ENCODE results near the gene GMEB2. TPM values are rescaled to one million over a fixed set of nuclear protein-coding genes. Genes with fewer than 3 reads are reported as not detected.
"Not testable (repeated sequence)": the region's sequence is repeated elsewhere in the genome, so short reads cannot be mapped to it uniquely, and the experiment has no call there.

The GMEB2 gene
- total RNA-seq, 1 donor from 2014 or later: 8.0 TPM

DNA sequence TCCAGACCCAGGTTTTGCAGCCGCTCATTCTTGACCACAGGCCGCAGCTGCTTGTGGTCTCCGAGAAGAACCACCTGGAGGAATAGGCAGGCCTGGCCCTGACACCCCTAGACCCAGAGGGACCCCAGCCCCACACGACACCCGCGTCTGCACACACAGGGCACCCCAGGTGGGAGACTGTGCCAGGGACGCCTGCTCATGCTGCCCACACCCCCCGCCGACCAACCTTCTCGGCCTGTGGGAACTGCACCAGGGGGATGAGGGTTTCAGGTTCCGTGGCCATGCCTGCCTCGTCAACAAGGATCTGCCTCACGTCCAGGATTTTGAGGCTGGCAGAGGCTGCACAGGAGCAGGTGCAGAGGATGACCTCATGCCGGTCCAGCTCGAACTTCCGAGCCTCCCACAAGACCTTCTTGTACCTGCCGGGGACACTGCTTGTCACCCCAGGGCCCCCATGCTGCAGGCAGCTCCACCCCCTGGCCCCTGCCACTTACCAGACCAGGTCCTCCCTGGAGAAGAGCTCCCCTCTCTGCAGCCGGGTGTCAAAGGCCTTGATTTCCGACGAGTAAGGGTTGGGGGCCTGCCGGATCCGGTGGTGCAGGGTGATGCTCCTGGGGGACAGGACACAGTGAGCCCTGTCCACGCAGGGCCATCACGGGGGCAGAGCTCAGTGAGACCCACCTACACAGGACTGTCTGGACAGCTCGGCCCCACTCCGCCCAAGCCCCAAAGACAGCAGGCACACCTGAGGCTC lies 65.9 kb downstream of the GMEB2 start:
- H3K4me3 Mint-ChIP-seq: no peak overlapping the region
- Histone ChIP-seq H3F3A (ENCODE audit: low read depth) (no peaks in the 10 kb centered on the region), H3K79me2 (ENCODE audit: low read depth) (no peaks in the 10 kb centered on the region), H3K27ac (no peak overlapping the region), H3K4me1 (peaks cover 12% of the 10 kb centered on the region), H4K20me1 (ENCODE audit: low read depth) (no peaks in the 10 kb centered on the region), H3K9ac (no peak overlapping the region), H3K27me3 (no peaks in the 10 kb centered on the region), H3K9me3 (ENCODE audit: low read depth) (no peaks in the 10 kb centered on the region), H2AFZ (replicated peaks) (no peak overlapping the region), H3K36me3 (no peaks in the 10 kb centered on the region), H3K4me3 (no peak overlapping the region), H3K4me2 (no peak overlapping the region)
- H3K9me3 Mint-ChIP-seq: peaks cover 2% of the 10 kb centered on the region
- H3K36me3 Mint-ChIP-seq: peaks cover 2% of the 10 kb centered on the region
- TF ChIP-seq EZH2 (IDR thresholded peaks at IDR 0.05) (no peak), EZH2phosphoT487 (IDR thresholded peaks at IDR 0.05) (no peak)
- TF ChIP-seq, protein P1, sequence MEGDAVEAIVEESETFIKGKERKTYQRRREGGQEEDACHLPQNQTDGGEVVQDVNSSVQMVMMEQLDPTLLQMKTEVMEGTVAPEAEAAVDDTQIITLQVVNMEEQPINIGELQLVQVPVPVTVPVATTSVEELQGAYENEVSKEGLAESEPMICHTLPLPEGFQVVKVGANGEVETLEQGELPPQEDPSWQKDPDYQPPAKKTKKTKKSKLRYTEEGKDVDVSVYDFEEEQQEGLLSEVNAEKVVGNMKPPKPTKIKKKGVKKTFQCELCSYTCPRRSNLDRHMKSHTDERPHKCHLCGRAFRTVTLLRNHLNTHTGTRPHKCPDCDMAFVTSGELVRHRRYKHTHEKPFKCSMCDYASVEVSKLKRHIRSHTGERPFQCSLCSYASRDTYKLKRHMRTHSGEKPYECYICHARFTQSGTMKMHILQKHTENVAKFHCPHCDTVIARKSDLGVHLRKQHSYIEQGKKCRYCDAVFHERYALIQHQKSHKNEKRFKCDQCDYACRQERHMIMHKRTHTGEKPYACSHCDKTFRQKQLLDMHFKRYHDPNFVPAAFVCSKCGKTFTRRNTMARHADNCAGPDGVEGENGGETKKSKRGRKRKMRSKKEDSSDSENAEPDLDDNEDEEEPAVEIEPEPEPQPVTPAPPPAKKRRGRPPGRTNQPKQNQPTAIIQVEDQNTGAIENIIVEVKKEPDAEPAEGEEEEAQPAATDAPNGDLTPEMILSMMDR (IDR thresholded peaks at IDR 0.05): no peak
- peaks cover 4% of the 10 kb centered on the region for H3K27me3 Mint-ChIP-seq (ENCODE audit: insufficient read depth, low read depth)
- no peak for DNase-seq (ENCODE audit: low spot score)
- peaks cover 10% of the 10 kb centered on the region for H3K4me1 Mint-ChIP-seq
- no peak overlapping the region for H3K27ac Mint-ChIP-seq

DNA sequence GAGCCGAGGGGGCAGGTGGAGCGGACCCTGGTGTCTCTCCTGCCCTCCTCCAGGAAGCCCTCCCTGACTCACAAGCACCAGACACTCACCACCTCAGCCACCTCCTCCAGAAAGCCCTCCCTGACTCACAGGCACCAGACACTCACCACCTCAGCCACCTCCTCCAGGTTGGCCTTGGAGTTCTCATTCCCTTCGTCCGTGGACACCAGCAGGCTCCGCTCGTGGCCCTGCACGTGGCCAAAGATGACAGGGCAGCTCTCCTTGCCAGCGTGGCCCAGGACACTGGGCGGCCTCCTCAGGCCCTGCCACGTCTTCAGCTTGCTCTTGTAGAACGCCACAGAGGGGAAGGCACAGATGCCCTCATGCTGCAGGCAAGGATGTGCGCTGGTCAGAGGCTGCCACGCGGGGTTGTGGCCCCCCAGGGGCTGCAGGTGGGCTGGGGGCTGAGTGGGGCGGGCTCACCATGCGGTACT lies 66.5 kb downstream of the GMEB2 start:
- Histone ChIP-seq H3F3A (ENCODE audit: low read depth) (no peaks in the 10 kb centered on the region), H3K36me3 (no peaks in the 10 kb centered on the region), H3K79me2 (ENCODE audit: low read depth) (no peaks in the 10 kb centered on the region), H3K9ac (no peak overlapping the region), H3K27ac (no peak overlapping the region), H3K27me3 (no peaks in the 10 kb centered on the region), H3K4me1 (peaks cover 12% of the 10 kb centered on the region), H2AFZ (replicated peaks) (no peak overlapping the region), H3K4me2 (no peak overlapping the region), H3K4me3 (no peak overlapping the region), H3K9me3 (ENCODE audit: low read depth) (no peaks in the 10 kb centered on the region), H4K20me1 (ENCODE audit: low read depth) (no peaks in the 10 kb centered on the region)
- peak overlapping the region; percentile 72 for H3K27ac Mint-ChIP-seq
- H3K4me3 Mint-ChIP-seq: no peak overlapping the region
- H3K36me3 Mint-ChIP-seq: peaks cover 2% of the 10 kb centered on the region
- peaks cover 10% of the 10 kb centered on the region for H3K4me1 Mint-ChIP-seq
- peaks cover 2% of the 10 kb centered on the region for H3K9me3 Mint-ChIP-seq
- TF ChIP-seq, protein P1 (IDR thresholded peaks at IDR 0.05): no peak
- TF ChIP-seq EZH2 (IDR thresholded peaks at IDR 0.05) (no peak), EZH2phosphoT487 (IDR thresholded peaks at IDR 0.05) (no peak)
- no peak for DNase-seq (ENCODE audit: low spot score)
- H3K27me3 Mint-ChIP-seq (ENCODE audit: insufficient read depth, low read depth): peaks cover 4% of the 10 kb centered on the region

DNA sequence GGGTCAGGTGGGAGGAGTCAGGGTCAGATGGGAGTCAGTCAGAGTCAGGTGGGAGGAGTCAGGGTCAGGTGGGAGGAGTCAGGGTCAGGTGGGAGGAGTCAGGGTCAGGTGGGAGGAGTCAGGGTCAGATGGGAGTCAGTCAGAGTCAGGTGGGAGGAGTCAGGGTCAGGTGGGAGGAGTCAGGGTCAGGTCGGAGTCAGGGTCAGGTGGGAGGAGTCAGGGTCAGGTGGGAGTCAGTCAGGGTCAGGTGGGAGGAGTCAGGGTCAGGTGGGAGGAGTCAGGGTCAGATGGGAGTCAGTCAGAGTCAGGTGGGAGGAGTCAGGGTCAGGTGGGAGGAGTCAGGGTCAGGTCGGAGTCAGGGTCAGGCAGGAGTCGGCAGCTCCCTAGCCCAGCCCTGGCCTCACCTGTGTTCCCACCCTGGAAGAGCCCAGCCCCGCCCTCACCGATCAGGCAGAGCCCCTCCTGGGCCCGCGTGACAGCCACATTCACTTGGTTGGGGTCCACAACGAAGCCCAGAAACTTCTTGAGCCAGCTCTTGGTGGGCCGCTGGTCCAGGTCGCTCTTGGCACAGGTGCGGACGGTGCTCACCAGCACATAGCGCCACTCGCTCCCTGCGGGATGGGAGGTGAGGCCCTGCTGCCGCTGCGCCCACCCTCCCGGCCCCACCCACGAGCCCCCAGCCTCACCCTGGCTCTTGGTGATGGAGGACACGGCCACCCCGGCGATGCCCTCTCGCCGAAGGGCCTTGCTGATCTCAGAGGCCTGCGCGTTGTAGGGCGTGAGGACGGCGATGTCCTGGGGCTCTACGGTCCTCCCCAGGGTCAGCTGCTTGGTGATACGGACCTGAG lies 67.2 kb downstream of the GMEB2 start:
- not testable (repeated sequence) for H3K9me3 Mint-ChIP-seq; DNase-seq (ENCODE audit: low spot score); H3K4me3 Mint-ChIP-seq; H3K4me3 ChIP-seq; H3F3A ChIP-seq (ENCODE audit: low read depth); H3K36me3 Mint-ChIP-seq; H3K9me3 ChIP-seq (ENCODE audit: low read depth); H3K27me3 ChIP-seq; H3K9ac ChIP-seq; H3K27ac ChIP-seq; H4K20me1 ChIP-seq (ENCODE audit: low read depth); H3K4me1 Mint-ChIP-seq; H3K79me2 ChIP-seq (ENCODE audit: low read depth); H3K27ac Mint-ChIP-seq; H3K27me3 Mint-ChIP-seq (ENCODE audit: insufficient read depth, low read depth); H2AFZ ChIP-seq (replicated peaks); H3K4me2 ChIP-seq; H3K36me3 ChIP-seq
- H3K4me1 ChIP-seq: peaks cover 12% of the 10 kb centered on the region
